Left lobe of liver (tissue), 2 donors: Measurements from ENCODE around the gene CDC42SE1. TPM values are rescaled to one million over a fixed set of nuclear protein-coding genes. Genes with fewer than 3 reads are reported as not detected.
"Not testable (repeated sequence)": the region's sequence is repeated elsewhere in the genome, so short reads cannot be mapped to it uniquely, and the experiment has no call there.

Source experiments
- ATAC-seq: fragments of 200-7000 bp; cut with Tn5 transposase; one replicate; pipeline ENCODE4 v1.9.1; 2020; ENCODE audit warnings: mild to moderate bottlenecking, moderate library complexity
- DNase-seq: peaks from one replicate; pipeline ENCODE4 v3.0.0-alpha.2; 2020; ENCODE audit warnings: low spot score
- total RNA-seq: library from RNA; stranded (reverse); gene quantifications from one replicate; pipeline ENCODE4 v1.2.1, GENCODE V29; 2021
- donor health status: DM: no; HTN: no; CAD: no; lungs with moderate emphysema.
- donor health status: DM: no; HTN: yes; CAD: no.

The CDC42SE1 gene, protein sequence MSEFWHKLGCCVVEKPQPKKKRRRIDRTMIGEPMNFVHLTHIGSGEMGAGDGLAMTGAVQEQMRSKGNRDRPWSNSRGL
- total RNA-seq: 21.0 TPM

GRCh38 chr1:151059109-151060006, at the start of gene CDC42SE1:
Gene CDC42SE1 (minus strand): TSS chr1:151059622. CDS start chr1:151055730, 3,892 bp downstream.
- DNase-seq (peak; percentile 83), ATAC-seq (peak; percentile 92)

GRCh38 chr1:151108331-151108730, 48.9 kb upstream of the CDC42SE1 start:
- no peak for ATAC-seq

GRCh38 chr1:151106894-151107293, 47.5 kb upstream of the CDC42SE1 start:
- DNase-seq (no peak), ATAC-seq (no peak)

More at GRCh38 chr1:151108331-151108730, 48.9 kb upstream of the CDC42SE1 start:
- no peak for DNase-seq

DNA sequence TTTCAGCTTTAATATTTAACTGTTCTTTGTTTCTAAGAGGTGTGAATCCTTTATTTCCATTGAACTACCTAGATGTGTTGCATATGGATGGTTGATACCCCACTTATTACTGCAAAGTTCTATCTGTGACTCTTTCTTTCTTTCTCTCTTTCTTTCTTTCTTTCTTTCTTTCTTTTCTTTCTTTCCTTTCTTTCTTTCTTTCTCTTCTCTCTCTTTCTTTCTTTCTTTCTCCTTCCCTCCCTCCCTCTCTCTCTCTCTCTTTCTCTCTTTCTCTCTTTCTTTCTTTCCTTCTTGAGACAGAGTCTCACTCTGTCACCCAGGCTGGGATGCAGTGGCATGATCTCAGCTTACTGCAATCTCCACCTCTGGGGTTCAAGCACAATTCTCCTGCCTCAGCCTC, 45.2 kb upstream of the CDC42SE1 start:
- DNase-seq: no peak
- no peak for ATAC-seq

GRCh38 chr1:151098126-151098525, 38.7 kb upstream of the CDC42SE1 start:
- no peak for ATAC-seq
- no peak for DNase-seq

DNA sequence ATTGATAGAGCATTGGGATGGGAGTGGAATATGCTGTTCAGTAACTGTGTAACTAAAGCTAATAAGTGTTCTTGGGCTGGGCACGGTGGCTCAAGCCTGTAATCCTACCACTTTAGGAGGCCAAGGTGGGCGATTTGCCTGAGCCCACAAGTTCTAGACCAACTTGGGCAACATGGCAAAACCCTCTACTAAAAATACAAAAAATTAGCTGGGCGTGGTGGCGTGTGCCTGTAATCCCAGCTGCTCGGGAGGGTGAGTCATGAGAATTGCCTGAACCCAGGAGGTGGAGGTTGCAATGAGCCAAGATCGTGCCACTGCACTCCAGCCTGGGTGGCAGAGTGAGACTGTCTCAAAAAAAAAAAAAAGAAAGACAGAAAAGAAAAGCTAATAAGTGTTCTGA, 38.0 kb upstream of the CDC42SE1 start:
- DNase-seq, ATAC-seq: not testable (repeated sequence)

GRCh38 chr1:151085953-151086559, 26.6 kb upstream of the CDC42SE1 start:
- no peak for ATAC-seq
- DNase-seq: no peak

DNA sequence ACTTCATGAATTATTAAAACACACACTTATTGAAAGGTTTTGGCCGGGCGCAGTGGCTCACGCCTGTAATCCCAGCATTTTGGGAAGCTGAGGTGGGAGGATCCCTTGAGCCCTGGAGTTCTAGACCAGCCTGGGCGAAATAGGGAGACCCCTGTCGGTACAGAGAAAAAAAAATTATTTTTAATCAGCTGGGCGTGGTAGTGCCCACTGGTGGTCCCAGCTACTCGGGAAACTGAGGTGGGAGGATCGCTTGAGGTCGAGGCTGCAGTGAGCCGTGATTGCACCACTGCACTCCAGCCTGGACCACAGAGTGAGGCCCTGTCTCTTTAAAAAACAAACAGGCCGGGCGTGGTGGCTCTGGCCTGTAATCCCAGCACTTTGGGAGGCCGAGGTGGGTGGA, 12.8 kb upstream of the CDC42SE1 start:
- DNase-seq: no peak
- no peak for ATAC-seq

- ATAC-seq: peak; percentile 92
Measured at GRCh38 chr1:151070474-151071276, 11.3 kb upstream of the CDC42SE1 start, which contains the start of gene GABPB2. Gene GABPB2 (plus strand): TSS chr1:151070761. CDS start chr1:151088190, 17,429 bp downstream.

GRCh38 chr1:151069103-151069486, 9.7 kb upstream of the CDC42SE1 start:
- ATAC-seq: no peak
- no peak for DNase-seq

More at GRCh38 chr1:151070474-151071276, 11.3 kb upstream of the CDC42SE1 start, which contains the start of gene GABPB2:
- DNase-seq: peak; percentile 91

- no peak for ATAC-seq
- DNase-seq: no peak
Measured at GRCh38 chr1:151067185-151067584, 7.8 kb upstream of the CDC42SE1 start.

DNA sequence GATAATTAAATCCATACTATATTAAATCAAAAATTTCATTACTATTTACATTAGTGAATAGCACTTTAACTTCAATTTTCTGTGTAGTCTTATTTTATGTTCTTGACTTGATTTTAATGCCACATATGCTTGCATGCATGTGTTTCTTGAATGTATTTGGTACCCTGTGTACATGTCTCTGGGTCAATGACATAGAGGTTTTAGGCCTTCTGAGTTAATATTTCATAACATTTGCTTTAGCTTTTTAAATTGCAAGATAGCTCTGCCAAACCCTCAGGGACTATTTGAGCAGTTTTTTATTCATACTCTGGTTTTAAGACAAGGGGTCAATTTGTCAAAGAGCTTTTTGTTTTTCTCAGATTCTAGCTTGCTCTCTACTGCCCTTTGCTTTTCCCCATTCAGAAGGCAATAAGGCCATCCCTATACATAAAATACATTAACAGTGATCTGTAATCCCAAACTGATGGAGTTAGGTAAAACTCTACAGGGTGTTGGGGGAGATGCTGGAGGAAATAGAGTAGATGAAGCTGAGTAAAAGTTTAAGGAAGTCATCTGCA, 5.7 kb upstream of the CDC42SE1 start:
- DNase-seq: no peak
- peak; percentile 66 for ATAC-seq

GRCh38 chr1:151062741-151063371, 3.4 kb upstream of the CDC42SE1 start:
- no peak for ATAC-seq
- DNase-seq: no peak

DNA sequence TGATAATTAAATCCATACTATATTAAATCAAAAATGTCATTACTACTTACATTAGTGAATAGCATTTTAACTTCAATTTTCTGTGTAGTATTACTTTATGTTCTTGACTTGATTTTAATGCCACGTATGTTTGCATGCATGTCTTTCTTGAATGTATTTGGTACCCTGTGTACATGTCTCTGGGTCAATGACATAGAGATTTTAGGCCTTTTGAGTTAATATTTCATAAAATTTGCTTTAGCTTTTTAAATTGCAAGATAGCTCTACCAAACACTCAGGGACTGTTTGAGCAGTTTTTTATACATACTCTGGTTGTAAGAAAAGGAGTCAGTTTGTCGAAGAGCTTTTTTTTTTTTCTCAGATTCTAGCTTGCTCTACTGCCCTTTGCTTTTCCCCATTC, 2.3 kb upstream of the CDC42SE1 start:
- ATAC-seq (no peak), DNase-seq (no peak)

DNA sequence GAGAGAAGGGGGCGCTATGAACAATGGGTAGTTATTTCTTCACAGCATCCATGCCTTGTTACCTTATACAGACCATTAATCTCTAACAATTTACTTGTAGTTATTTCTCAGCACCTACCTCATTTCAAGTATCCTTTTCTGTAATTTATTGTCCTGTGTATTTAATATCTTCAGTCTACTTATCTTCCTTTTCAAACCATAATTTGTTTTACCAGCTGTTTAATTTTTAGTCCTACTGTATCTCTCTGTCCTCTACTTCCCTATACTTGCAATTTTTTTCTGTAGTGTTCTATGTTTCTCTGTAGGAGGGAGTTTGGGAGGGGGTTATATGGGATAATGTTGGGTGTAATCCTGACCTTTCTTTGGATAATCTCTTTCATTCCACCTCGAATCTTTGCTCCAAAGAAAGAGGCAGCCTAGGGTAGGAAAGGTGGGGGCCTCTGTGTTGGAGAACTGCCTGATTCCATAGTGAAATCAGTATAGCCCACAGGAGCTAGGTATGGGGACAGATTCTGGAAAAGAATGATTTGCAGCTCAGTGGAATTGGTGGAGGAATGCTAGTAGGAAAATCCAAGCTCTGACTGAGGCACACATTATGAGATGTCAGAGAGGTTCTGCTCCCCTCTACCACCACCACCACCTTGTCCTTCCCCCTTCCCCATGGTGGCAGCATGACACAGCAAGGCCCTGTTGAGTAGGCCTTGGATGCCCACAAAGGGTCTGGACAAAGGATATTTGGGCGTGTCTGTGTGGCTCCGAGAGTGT, 1.4 kb upstream of the CDC42SE1 start:
- ATAC-seq (no peak), DNase-seq (no peak)

DNA sequence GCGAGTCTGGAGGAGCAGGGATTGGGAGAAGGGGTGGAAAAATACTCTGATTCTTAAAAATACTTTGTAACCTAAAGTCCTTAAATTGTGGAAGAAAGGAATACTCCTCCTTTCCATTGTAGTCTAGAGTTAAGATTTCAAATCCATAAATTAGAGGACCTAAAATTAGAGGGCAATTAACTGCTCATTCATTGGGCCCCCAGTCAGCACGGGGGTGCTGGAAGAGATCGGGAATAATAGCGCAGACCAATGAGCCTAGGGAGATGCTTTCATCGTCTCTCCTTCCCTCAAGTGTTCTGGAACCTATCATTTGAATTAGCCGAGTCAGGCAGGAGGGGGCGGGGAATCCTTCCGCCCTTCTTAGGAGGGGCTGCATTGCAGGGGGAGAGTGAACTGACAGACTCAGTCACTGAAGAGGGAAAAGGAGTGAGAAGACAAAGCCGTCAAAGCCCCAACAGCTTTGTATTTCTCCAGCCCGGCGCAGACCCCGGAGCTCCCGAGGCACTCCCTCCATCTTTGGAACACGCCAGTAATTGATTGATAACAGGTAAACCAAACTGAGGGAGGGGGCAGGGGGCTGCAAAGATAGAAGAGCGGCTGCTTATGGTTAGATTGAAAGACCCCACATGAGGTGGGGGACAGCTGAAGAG, 710 bp upstream of the CDC42SE1 start, which contains the start of gene MLLT11:
Gene MLLT11, plus strand, starts transcription at position 391 of the 650 bp plus-strand sequence. CDS start 6,828 bp downstream, outside the sequence.
- DNase-seq: no peak
- ATAC-seq: peak; percentile 39

DNA sequence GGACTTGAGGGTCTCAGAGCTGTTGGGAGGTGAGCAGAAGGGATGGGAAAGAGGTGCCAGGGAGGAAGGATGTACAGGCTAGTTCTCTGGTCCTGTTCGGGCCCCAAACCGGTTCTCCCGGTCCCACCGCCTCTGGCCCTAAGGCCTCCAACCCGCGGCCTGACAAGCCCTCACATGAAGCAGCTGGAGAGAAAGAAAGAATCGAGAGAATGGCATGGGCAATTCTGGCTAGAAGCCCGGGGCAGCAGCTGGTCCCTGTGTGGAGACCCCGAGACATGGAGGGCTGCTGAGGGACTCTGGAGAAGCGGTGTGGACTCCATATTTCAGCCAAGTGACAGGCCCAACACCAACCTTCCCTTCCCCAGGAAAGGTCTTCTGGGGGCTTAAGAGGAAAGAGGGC, 730 bp downstream of the CDC42SE1 start:
- DNase-seq (no peak), ATAC-seq (peak; percentile 1)

- ATAC-seq (no peak), DNase-seq (no peak)
Measured at GRCh38 chr1:151056149-151056548, 3.3 kb downstream of the CDC42SE1 start.

- ATAC-seq (no peak), DNase-seq (no peak)
Measured at GRCh38 chr1:151055581-151055980, 3.8 kb downstream of the CDC42SE1 start.
